ENCODE measurements around the gene C12orf43. TPM values are rescaled to one million over a fixed set of nuclear protein-coding genes. Genes with fewer than 3 reads are reported as not detected.

The C12orf43 gene
- total and polyA plus RNA-seq, 2 of the 4 experiments (the other 2 are of a cell fraction): 12.5 to 13.5 TPM

GRCh38 chr12:120962532-120963020 lies 53.7 kb downstream of the C12orf43 start:
- H2AK9ac ChIP-seq (replicated peaks; ENCODE audit: low read depth, low read length, poor library complexity): no peak overlapping the region
- CTCF ChIA-PET: interaction anchor here (1.2 kb wide), 1 partner anchor 9 kb away, joined by 4 read pairs; no protein-coding TSS in a partner anchor
- no peak overlapping the region for H2AK5ac ChIP-seq (ENCODE audit: low read depth, low read length)
- no peak overlapping the region for H3K4me3 ChIP-seq (ENCODE audit: insufficient read depth, low read depth, low read length)
- H3K9me3 ChIP-seq (ENCODE audit: control insufficient read depth, insufficient read depth, low read length): no peaks in the 10 kb centered on the region
- WGBS, 2 experiments (ENCODE audit: extremely low coverage in 2 of 2, insufficient read length in 1 of 2): no CpG with 5 or more reads among the region's 2 CpGs
- H3K4me2 ChIP-seq (ENCODE audit: low read depth, low read length): no peak overlapping the region
- no peak overlapping the region for H3K27ac ChIP-seq (ENCODE audit: insufficient read depth, low read length)
- ATAC-seq (ENCODE audit: low read depth) (no peak), DNase-seq (peak; percentile 5)
- H2BK20ac ChIP-seq (ENCODE audit: low read depth, low read length): no peak overlapping the region
- H3K79me1 ChIP-seq (ENCODE audit: low read depth in 1 of 2, low read length in 2 of 2): no peaks in the 10 kb centered on the region
- peaks cover 12% of the 10 kb centered on the region; the same call in 1 of the 2 replicates for H3K27me3 ChIP-seq (ENCODE audit: control insufficient read depth, insufficient read depth, low read length)
- H3K14ac ChIP-seq (replicated peaks; ENCODE audit: low read depth, low read length): no peak overlapping the region
- TF ChIP-seq POLR2A (IDR thresholded peaks at IDR 0.05; ENCODE audit: low read depth, low read length): no peak
- no peak for TF ChIP-seq CEBPB (IDR thresholded peaks at IDR 0.05; ENCODE audit: low read depth, low read length)
- TF ChIP-seq RAD21 (IDR thresholded peaks at IDR 0.05; ENCODE audit: low read length): no peak
- no peak for TF ChIP-seq CTCF (conservative IDR thresholded peaks at IDR 0.05; ENCODE audit: low read depth, low read length)
- no peak for TF ChIP-seq FOS (IDR thresholded peaks at IDR 0.05; ENCODE audit: low read depth, low read length)
- no peak for TF ChIP-seq SMC3 (IDR thresholded peaks at IDR 0.05; ENCODE audit: low read depth, low read length)
- no peak overlapping the region for H3K56ac ChIP-seq (ENCODE audit: extremely low read depth, insufficient read depth, low read length)
- H2BK15ac ChIP-seq (ENCODE audit: low read depth, low read length): no peak overlapping the region
- no peaks in the 10 kb centered on the region for H3K4me1 ChIP-seq (ENCODE audit: control insufficient read depth, insufficient read depth, low read length)
- no peak overlapping the region for H2BK5ac ChIP-seq (ENCODE audit: low read depth, low read length, poor library complexity, severe bottlenecking)
- H3K9me1 ChIP-seq (ENCODE audit: insufficient read depth, low read length): no peaks in the 10 kb centered on the region
- intact Hi-C loops (cut with micrococcal nuclease) (no loop called here), in situ Hi-C loops (cut with MboI; ENCODE audit: low sequenced_read_pairs) (no loop called here), dilution Hi-C loops (cut with HindIII; ENCODE audit: low sequenced_read_pairs, unreplicated experiment) (no loop called here)
- H4K91ac ChIP-seq (ENCODE audit: insufficient read depth, low read depth, low read length): no peak overlapping the region
- BruUV-seq (replicated peaks): no TSS peak
- no peaks in the 10 kb centered on the region for H4K20me1 ChIP-seq (ENCODE audit: insufficient read depth, low read length)
- no peaks in the 10 kb centered on the region for H3K36me3 ChIP-seq (ENCODE audit: control insufficient read depth, insufficient read depth, low read length)
- no peak overlapping the region for H3K23ac ChIP-seq (ENCODE audit: low read depth, low read length)
- no peak overlapping the region for H2BK120ac ChIP-seq (ENCODE audit: low read depth, low read length)
- POLR2A ChIA-PET (ENCODE audit: unreplicated experiment): no interaction called here
- H3K4ac ChIP-seq (ENCODE audit: low read depth, low read length): no peak overlapping the region
- H3K9ac ChIP-seq (ENCODE audit: low read depth, low read length): no peak overlapping the region
- no peak overlapping the region for H2AFZ ChIP-seq (replicated peaks; ENCODE audit: low read length, poor library complexity)
- no peak overlapping the region for H3K18ac ChIP-seq (ENCODE audit: low read depth, low read length)
- no peak overlapping the region for H4K8ac ChIP-seq (ENCODE audit: low read depth in 2 of 2, low read length in 2 of 2)
- no peak overlapping the region for H4K5ac ChIP-seq (ENCODE audit: low read depth, low read length)
